Neuronal stem cell (in vitro differentiated cells): ENCODE measurements around the gene RAP1GAP.

Experiments
- DNase-seq: peaks from one replicate; pipeline ENCODE4 v3.0.0-alpha.2; 2013; ENCODE audit warnings: low spot score
- H2AFZ ChIP-seq: one replicate; pipeline ENCODE4 v1.6.1; 2013; ENCODE audit warnings: mild to moderate bottlenecking, low read length, inconsistent platforms
- H2AK5ac ChIP-seq: 2 replicates; pipeline ENCODE4 v1.6.1; 2013; ENCODE audit warnings: low read depth, mild to moderate bottlenecking, inconsistent platforms, low read length, moderate library complexity, mixed read lengths
- H2BK120ac ChIP-seq: 2 replicates; pipeline ENCODE4 v1.6.1; 2013; ENCODE audit warnings: low read depth, mild to moderate bottlenecking, inconsistent platforms, low read length, moderate library complexity, mixed read lengths
- H2BK12ac ChIP-seq: one replicate; pipeline ENCODE4 v1.6.1; 2013; ENCODE audit warnings: low read length, inconsistent platforms
- H2BK15ac ChIP-seq: 2 replicates; pipeline ENCODE4 v1.6.1; 2013; ENCODE audit warnings: mild to moderate bottlenecking, low read length, inconsistent platforms, mixed read lengths
- H2BK5ac ChIP-seq: one replicate; pipeline ENCODE4 v1.6.1; 2013; ENCODE audit warnings: inconsistent platforms, mild to moderate bottlenecking, low read length, moderate library complexity
- H3K14ac ChIP-seq: one replicate; pipeline ENCODE4 v1.6.1; 2013; ENCODE audit warnings: low read length, inconsistent platforms
- H3K18ac ChIP-seq: 2 replicates; pipeline ENCODE4 v1.6.1; 2013; ENCODE audit warnings: low read length, inconsistent platforms
- H3K23ac ChIP-seq: 2 replicates; pipeline ENCODE4 v1.6.1; 2013; ENCODE audit warnings: low read depth, mild to moderate bottlenecking, mixed read lengths, low read length, inconsistent platforms; ENCODE audit not compliant: poor library complexity
- H3K27ac ChIP-seq: replicated peaks from 3 replicates; pipeline ENCODE4 v1.5.1; 2013; ENCODE audit warnings: low read length, inconsistent platforms
- H3K27me3 ChIP-seq, 3 experiments: 2 replicates each; pipeline ENCODE4 v1.6.1; 2013; ENCODE audit warnings: low read length in 3 of 3, mild to moderate bottlenecking in 2 of 3, inconsistent platforms in 1 of 3, low read depth in 1 of 3, mixed read lengths in 1 of 3, moderate library complexity in 1 of 3; ENCODE audit not compliant: control insufficient read depth in 3 of 3, insufficient read depth in 3 of 3
- H3K36me3 ChIP-seq, 2 donors: replicated peaks in 1 of 2; 2 replicates each; pipeline ENCODE4 v1.6.1; 2013; ENCODE audit warnings: low read length in 2 of 2; ENCODE audit not compliant: control insufficient read depth in 2 of 2, insufficient read depth in 2 of 2
- H3K4ac ChIP-seq: 2 replicates; pipeline ENCODE4 v1.6.1; 2013; ENCODE audit warnings: inconsistent platforms, mild to moderate bottlenecking, low read length, moderate library complexity
- H3K4me1 ChIP-seq, 2 donors: 1 replicate in 1 of 2; 2 replicates in 1 of 2; pipeline ENCODE4 v1.6.1; 2013; ENCODE audit warnings: low read length in 2 of 2, low read depth in 1 of 2; ENCODE audit not compliant: control insufficient read depth in 2 of 2, insufficient read depth in 1 of 2
- H3K4me2 ChIP-seq: one replicate; pipeline ENCODE4 v1.6.1; 2013; ENCODE audit warnings: mild to moderate bottlenecking, low read length, inconsistent platforms; ENCODE audit not compliant: insufficient read depth, poor library complexity, severe bottlenecking
- H3K4me3 ChIP-seq, 2 donors: 2 replicates each; pipeline ENCODE4 v1.5.1; 2013; ENCODE audit warnings: low read length in 2 of 2, mild to moderate bottlenecking in 2 of 2, inconsistent platforms in 1 of 2, moderate library complexity in 1 of 2
- H3K79me1 ChIP-seq: one replicate; pipeline ENCODE4 v1.6.1; 2013; ENCODE audit warnings: low read depth, mild to moderate bottlenecking, inconsistent platforms, low read length, moderate library complexity
- H3K9ac ChIP-seq: one replicate; pipeline ENCODE4 v1.6.1; 2013; ENCODE audit warnings: mild to moderate bottlenecking, low read depth, low read length, inconsistent platforms; ENCODE audit not compliant: poor library complexity
- H3K9me3 ChIP-seq, 2 donors: replicated peaks in 1 of 2; 2 replicates each; pipeline versions ENCODE3 to v1.6.1; 2013; ENCODE audit warnings: low read length in 2 of 2, mild to moderate bottlenecking in 2 of 2, inconsistent platforms in 1 of 2, low read depth in 1 of 2, mixed read lengths in 1 of 2, moderate library complexity in 1 of 2; ENCODE audit not compliant: control insufficient read depth in 2 of 2, insufficient read depth in 1 of 2
- H4K8ac ChIP-seq: one replicate; pipeline ENCODE4 v1.6.1; 2013; ENCODE audit warnings: low read depth, mild to moderate bottlenecking, inconsistent platforms, low read length, moderate library complexity
- H4K91ac ChIP-seq: one replicate; pipeline ENCODE4 v1.6.1; 2013; ENCODE audit warnings: low read length, low read depth, mild to moderate bottlenecking, inconsistent platforms; ENCODE audit not compliant: poor library complexity
- WGBS, 2 donors: extraction: QIAGEN DNeasy Blood & Tissue Kit; methylation state at CpG; one replicate each; pipeline ENCODE4 v1.1.7; 2013; ENCODE audit warnings: missing lambda C conversion rate in 2 of 2, mixed read lengths in 1 of 2; ENCODE audit not compliant: insufficient read length in 2 of 2, insufficient replicate concordance in 1 of 2; ENCODE audit errors: extremely low coverage in 2 of 2; 5-methylcytosine and 5-hydroxymethylcytosine counted together

The RAP1GAP gene

DNA sequence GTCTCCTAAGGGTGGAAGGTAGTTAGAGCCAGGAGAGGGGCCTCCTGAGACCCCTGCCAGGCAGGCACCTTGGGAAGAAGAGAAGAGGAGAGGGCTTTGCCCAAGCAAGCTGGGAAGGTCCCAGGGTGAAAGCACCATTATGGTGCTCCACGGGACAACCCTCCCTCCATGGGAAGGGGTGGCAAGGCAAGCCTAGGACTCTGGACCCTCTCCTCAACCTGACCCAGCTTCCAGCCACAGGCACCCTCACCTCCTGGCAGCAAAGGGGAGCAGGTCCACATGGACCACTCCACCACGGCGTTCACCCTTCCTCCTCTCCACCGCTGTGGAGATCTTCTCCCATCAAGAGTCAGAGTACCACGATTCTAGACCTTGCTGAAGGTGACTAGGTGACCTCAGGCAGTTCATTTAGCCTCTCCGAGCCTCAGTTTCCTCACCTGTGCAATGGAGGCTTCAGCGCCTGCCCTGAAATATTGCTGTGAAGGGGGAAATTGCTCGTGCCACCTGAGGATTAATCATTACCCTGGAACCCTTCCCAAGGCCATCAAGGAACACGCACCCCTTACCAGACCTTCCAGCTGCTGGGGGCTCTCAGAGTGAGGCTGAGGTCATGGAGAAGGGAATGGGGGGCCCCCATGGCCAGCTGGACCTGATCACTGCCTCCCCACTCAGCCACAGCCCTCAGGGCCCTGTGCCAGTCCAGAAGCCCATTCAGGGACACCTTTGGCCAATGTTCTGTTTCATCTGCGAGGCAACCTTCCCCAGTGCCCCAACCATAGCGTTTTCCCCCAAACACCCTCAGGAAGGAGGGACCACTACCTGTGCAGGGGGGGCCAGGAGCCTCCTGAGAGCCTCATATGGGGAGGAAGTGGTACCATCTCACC lies 1.6 kb downstream of the RAP1GAP start:
- H3K4me2 ChIP-seq = no peak overlapping the region
- H3K9ac ChIP-seq = no peak overlapping the region
- DNase-seq = no peak
- peak overlapping the region; percentile 52 for H3K23ac ChIP-seq
- H3K4me3 ChIP-seq = no peak overlapping the region
- peak overlapping the region; percentile 61 for H3K14ac ChIP-seq
- H3K27me3 ChIP-seq = peaks cover 0 to 77% (median 28%) of the 10 kb centered on the region in 3 experiments
- H2BK120ac ChIP-seq = no peak overlapping the region
- H3K79me1 ChIP-seq = no peaks in the 10 kb centered on the region
- H2BK15ac ChIP-seq = peak overlapping the region; percentile 37
- no peaks in the 10 kb centered on the region for H3K9me3 ChIP-seq
- H3K18ac ChIP-seq = no peak overlapping the region
- no peaks in the 10 kb centered on the region for H3K36me3 ChIP-seq
- no peak overlapping the region for H3K4ac ChIP-seq
- H3K27ac ChIP-seq = no peak overlapping the region
- peak overlapping the region; percentile 60 for H2AK5ac ChIP-seq
- no CpG with 5 or more reads among the region's 11 CpGs for WGBS, 2 donors
- no peak overlapping the region for H4K91ac ChIP-seq
- H2BK5ac ChIP-seq = no peak overlapping the region
- no peak overlapping the region for H2BK12ac ChIP-seq
- no peak overlapping the region for H4K8ac ChIP-seq
- H3K4me1 ChIP-seq = peaks cover 5 to 24% of the 10 kb centered on the region in 2 donors
- peak overlapping the region; percentile 13 for H2AFZ ChIP-seq

DNA sequence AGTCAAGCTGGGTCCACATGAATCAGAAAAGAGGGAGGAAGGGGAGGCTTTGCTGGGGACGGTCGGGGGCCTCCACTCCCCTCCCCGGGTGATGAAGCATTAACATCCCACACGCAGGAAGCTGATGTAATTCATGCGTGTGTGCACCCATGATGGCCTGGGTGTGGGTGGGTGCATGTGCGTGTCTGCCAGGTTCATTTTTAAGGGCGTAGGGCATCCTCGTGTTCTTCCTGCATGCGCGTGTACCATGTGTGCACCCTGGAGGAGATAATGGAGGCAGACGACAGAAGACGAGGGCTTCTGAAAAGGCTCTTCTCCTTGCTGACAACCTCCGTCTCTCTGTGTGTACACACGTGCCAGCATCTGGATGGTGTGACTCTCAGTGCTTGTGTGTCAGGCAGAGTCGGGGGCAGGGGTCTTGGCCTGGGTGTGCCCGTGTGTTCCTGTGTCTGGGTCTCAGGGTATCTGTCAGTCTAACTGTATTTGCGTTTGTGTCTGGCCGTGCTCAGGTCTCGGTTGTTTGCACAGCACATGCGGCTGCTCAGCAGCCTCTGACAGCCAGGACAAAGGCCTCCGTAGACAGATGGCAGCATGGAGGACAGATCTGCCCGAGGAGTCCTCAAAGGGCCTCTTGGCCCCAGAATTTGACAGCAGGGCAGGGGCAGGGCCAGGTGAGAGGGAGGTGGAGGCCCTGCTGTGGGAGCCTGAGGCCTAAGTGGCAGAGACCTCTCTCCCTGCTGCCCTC lies 2.4 kb downstream of the RAP1GAP start:
- Histone ChIP-seq H2BK15ac (peak overlapping the region; percentile 30), H3K4me2 (no peak overlapping the region), H2BK120ac (no peak overlapping the region), H3K14ac (no peak overlapping the region), H3K4me1 (peaks cover 5 to 24% of the 10 kb centered on the region in 2 donors), H3K27me3 (peaks cover 0 to 83% (median 32%) of the 10 kb centered on the region in 3 experiments), H3K18ac (no peak overlapping the region), H3K9ac (no peak overlapping the region), H3K36me3 (no peaks in the 10 kb centered on the region), H3K9me3 (no peaks in the 10 kb centered on the region), H2AK5ac (no peak overlapping the region), H3K23ac (peak overlapping the region; percentile 6), H3K79me1 (no peaks in the 10 kb centered on the region), H2BK12ac (no peak overlapping the region), H3K4ac (no peak overlapping the region), H2AFZ (peak overlapping the region; percentile 13), H4K8ac (no peak overlapping the region), H2BK5ac (no peak overlapping the region), H3K4me3 (no peak overlapping the region), H3K27ac (no peak overlapping the region), H4K91ac (no peak overlapping the region)
- no peak for DNase-seq
- WGBS, 2 donors = no CpG with 5 or more reads among the region's 22 CpGs

DNA sequence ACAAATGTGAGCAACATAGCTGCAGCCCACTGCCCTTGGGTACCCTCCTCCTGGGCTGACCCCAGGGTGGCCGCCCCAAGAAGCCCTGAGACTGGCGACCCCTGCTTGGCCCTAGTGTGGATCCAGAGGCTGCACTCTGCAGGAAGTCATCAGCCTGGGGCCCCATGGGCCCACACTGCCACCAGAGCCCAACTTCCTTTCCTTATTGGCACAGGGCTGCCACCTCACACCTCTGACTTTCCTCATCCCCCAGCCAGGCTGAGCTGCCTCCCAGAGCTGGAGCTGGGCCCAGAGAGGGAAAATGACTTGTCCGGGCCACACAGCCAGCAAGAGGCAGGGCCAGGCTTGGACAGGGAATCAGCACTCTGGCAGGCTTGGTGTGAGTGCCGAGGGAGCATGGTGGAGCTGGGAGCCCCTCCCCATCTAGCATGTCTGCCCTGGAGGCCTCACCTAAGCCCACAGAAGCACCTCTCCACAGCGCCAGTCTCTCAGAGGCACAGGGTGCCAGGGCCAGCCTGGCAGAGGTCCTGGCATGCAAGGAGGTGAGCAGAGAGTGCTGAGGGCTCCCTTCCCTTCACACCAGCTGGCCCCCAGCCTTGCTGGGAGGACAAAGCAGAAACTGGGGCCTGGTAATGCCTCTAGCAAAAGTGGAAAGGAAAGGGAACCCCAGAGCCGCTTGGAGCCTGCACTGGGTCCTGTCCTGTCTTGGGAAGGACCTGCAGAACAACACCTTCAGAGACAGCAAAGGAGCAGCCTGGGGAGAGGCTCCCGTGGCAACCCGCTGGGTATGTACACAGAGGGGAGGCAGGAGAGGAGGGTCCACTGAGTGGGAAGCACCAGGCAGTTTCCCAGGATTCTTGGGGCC lies 3.2 kb downstream of the RAP1GAP start:
- WGBS, 2 donors = no CpG with 5 or more reads among the region's 8 CpGs
- peaks cover 5 to 24% of the 10 kb centered on the region in 2 donors for H3K4me1 ChIP-seq
- no peak overlapping the region for H3K27ac ChIP-seq
- no peak overlapping the region for H3K4me2 ChIP-seq
- H3K4me3 ChIP-seq = no peak overlapping the region
- H3K27me3 ChIP-seq = peaks cover 0 to 90% (median 32%) of the 10 kb centered on the region in 3 experiments
- no peak overlapping the region for H3K4ac ChIP-seq
- H4K8ac ChIP-seq = no peak overlapping the region
- H2BK12ac ChIP-seq = no peak overlapping the region
- H2BK120ac ChIP-seq = no peak overlapping the region
- DNase-seq = no peak
- H4K91ac ChIP-seq = no peak overlapping the region
- H3K9ac ChIP-seq = no peak overlapping the region
- H2BK15ac ChIP-seq = no peak overlapping the region
- H2AFZ ChIP-seq = no peak overlapping the region
- H3K36me3 ChIP-seq = no peaks in the 10 kb centered on the region
- H3K79me1 ChIP-seq = no peaks in the 10 kb centered on the region
- H3K18ac ChIP-seq = no peak overlapping the region
- no peak overlapping the region for H2BK5ac ChIP-seq
- no peak overlapping the region for H3K14ac ChIP-seq
- no peaks in the 10 kb centered on the region for H3K9me3 ChIP-seq
- peak overlapping the region; percentile 3 for H3K23ac ChIP-seq
- peak overlapping the region; percentile 74 for H2AK5ac ChIP-seq
